Measurements from ENCODE around the gene INPPL1.

DNA sequence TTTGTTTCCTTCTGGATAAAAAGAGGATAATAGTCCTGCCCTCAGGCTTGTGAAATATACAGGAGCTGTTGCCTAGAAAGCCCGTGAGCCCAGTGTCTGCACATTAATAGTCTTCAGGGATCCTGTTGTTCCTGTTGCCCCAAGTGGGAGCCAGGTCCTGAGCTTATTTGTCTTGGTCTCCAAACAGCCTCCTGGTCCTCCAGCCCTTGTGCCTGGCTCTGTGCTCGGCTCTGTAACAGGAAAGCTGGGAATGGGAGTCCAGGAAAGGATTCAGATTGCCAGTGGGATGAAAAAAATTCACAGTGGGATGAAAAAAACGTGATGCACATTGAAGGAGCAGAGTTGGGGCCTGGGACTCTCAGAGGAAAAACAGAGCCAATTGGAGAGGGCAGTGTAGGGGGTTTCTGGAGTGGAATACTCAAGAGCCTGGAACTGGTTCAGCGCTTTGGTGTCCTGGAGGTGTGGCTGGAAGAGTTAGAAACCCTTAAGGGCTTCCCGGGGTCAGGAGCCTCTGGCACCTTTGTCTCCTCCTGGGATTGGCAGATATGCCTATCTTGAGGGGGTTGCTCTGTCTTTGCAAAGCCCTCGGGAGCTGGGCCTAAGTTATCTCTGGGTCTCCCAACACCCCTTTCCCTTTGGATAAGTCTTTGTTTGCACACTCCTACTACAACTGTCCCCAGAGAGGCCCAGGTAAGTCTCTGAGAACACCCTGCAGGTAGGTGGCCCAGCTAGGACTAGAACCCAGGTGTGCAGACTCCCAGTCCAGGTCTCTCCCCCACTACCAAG is 2.3 kb upstream of the INPPL1 start:
- TF ChIP-seq POLR2AphosphoS5 (IDR thresholded peaks at IDR 0.05) = no peak
- TF ChIP-seq CTCF (IDR thresholded peaks at IDR 0.05) = no peak
- no peak for TF ChIP-seq POLR2A (IDR thresholded peaks at IDR 0.05)
- no peak for TF ChIP-seq EP300 (IDR thresholded peaks at IDR 0.05)

Data from suprapubic skin (tissue), 4 donors.